SK-N-SH (cell line): ENCODE data around the gene LHPP. TPM values are rescaled to one million over a fixed set of nuclear protein-coding genes. Genes with fewer than 3 reads are reported as not detected.

Experiments
- CTCF ChIA-PET: fragments of 300-600, 350-600 bp; formaldehyde crosslinking; extraction: SDS; loops from one replicate; lab custom pipeline; 2021; lab: Yijun Ruan, JAX
- POLR2A ChIA-PET: fragments of 350-600 bp; sonication (Branson Sonifier 250); formaldehyde crosslinking; extraction: SDS; loops from one replicate; lab custom pipeline; 2020; ENCODE audit warnings: antibody characterized with exemption, inconsistent platforms; lab: Yijun Ruan, JAX
- DNase-seq: peaks from one replicate; pipeline ENCODE4 v3.0.0; 2012
- H2AFZ ChIP-seq: fragments of 200-600 bp; sonication (generic); 2 replicates; pipeline ENCODE4 v1.8.1; 2016; ENCODE audit warnings: antibody characterized with exemption, mild to moderate bottlenecking, low read depth
- H3F3A ChIP-seq: fragments of 200-600 bp; sonication (generic); replicated peaks from 2 replicates; pipeline ENCODE3; 2016; ENCODE audit warnings: antibody characterized with exemption, mild to moderate bottlenecking; ENCODE audit not compliant: insufficient read depth
- H3K27ac ChIP-seq, 2 experiments: fragments of 200-500 bp in 1 of 2; fragments of 200-600 bp in 1 of 2; sonication (Bioruptor generic) in 1 of 2; sonication (generic), shearing (Covaris generic) in 1 of 2; 2 replicates each; pipeline versions ENCODE4 v1.5.1 to v1.6.1; 2014 to 2016; ENCODE audit warnings: low read depth in 2 of 2, inconsistent platforms in 1 of 2, low read length in 1 of 2, mild to moderate bottlenecking in 1 of 2, mixed read lengths in 1 of 2
- H3K27me3 ChIP-seq: fragments of 200-600 bp; sonication (generic), shearing (Covaris generic); 2 replicates; pipeline ENCODE4 v1.6.1; 2016; ENCODE audit warnings: mixed run types; ENCODE audit not compliant: insufficient read depth
- H3K36me3 ChIP-seq, 2 experiments: fragments of 200-500 bp in 1 of 2; fragments of 200-600 bp in 1 of 2; sonication (Bioruptor generic) in 1 of 2; sonication (generic) in 1 of 2; replicated peaks in 1 of 2; 2 replicates each; pipeline versions ENCODE3 to v1.5.1; 2014 to 2016; ENCODE audit warnings: low read length in 1 of 2, mild to moderate bottlenecking in 1 of 2; ENCODE audit not compliant: insufficient read depth in 2 of 2, control insufficient read depth in 1 of 2
- H3K4me1 ChIP-seq, 2 experiments: fragments of 200-500 bp in 1 of 2; fragments of 200-600 bp in 1 of 2; sonication (Bioruptor generic) in 1 of 2; sonication (generic), shearing (Covaris generic) in 1 of 2; 2 replicates each; pipeline versions ENCODE4 v1.5.1 to v1.6.1; 2014 to 2016; ENCODE audit warnings: low read depth in 1 of 2, low read length in 1 of 2, mixed run types in 1 of 2; ENCODE audit not compliant: insufficient read depth in 2 of 2, control insufficient read depth in 1 of 2
- H3K4me2 ChIP-seq: fragments of 200-600 bp; sonication (generic), shearing (Covaris generic); 2 replicates; pipeline ENCODE4 v1.6.1; 2017; ENCODE audit warnings: mixed run types
- H3K4me3 ChIP-seq, 2 experiments: fragments of 200-500 bp in 1 of 2; fragments of 200-600 bp in 1 of 2; sonication (Bioruptor generic) in 1 of 2; sonication (generic), shearing (Covaris generic) in 1 of 2; 2 replicates each; pipeline versions ENCODE4 v1.5.1 to v1.8.1; 2014 to 2016; ENCODE audit warnings: low read depth in 2 of 2, inconsistent platforms in 1 of 2, low read length in 1 of 2, mild to moderate bottlenecking in 1 of 2, mixed read lengths in 1 of 2, moderate library complexity in 1 of 2
- H3K79me2 ChIP-seq: fragments of 200-600 bp; sonication (generic); 2 replicates; pipeline ENCODE4 v1.8.1; 2017; ENCODE audit warnings: mild to moderate bottlenecking; ENCODE audit not compliant: insufficient read depth
- H3K9ac ChIP-seq: fragments of 200-600 bp; sonication (generic); 2 replicates; pipeline ENCODE4 v1.6.1; 2017; ENCODE audit warnings: mixed run types
- H3K9me2 ChIP-seq: fragments of 200-600 bp; sonication (generic); 2 replicates; pipeline ENCODE4 v1.6.1; 2017; ENCODE audit warnings: mixed run types
- H3K9me3 ChIP-seq: fragments of 200-600 bp; sonication (generic); 2 replicates; pipeline ENCODE4 v1.6.1; 2017; ENCODE audit warnings: mixed run types, mild to moderate bottlenecking, moderate library complexity
- H4K20me1 ChIP-seq: fragments of 200-600 bp; sonication (generic); 2 replicates; pipeline ENCODE4 v1.6.1; 2017; ENCODE audit warnings: mild to moderate bottlenecking, mixed run types; ENCODE audit not compliant: insufficient read depth
- CHD2 ChIP-seq: fragments of 150-350 bp; IDR thresholded peaks from 2 replicates; pipeline ENCODE4 v1.6.1; 2018; ENCODE audit warnings: low read length; ENCODE audit not compliant: partially characterized antibody
- EP300 ChIP-seq, 2 experiments: IDR thresholded peaks; 2 replicates each; pipeline versions ENCODE4 v1.4.0 to v1.6.1; 2012; ENCODE audit warnings: borderline replicate concordance in 1 of 2, low read depth in 1 of 2, low read length in 1 of 2
- EZH2phosphoT487 ChIP-seq: fragments of 200-600 bp; sonication (generic); IDR thresholded peaks from 2 replicates; pipeline ENCODE4 v1.6.1; 2017; ENCODE audit warnings: low read depth, mixed run types, mild to moderate bottlenecking, antibody characterized with exemption, moderate library complexity, borderline replicate concordance
- FOSL2 ChIP-seq: IDR thresholded peaks from 2 replicates; pipeline ENCODE4 v1.4.0; 2012; ENCODE audit warnings: low read depth, mild to moderate bottlenecking, moderate library complexity, borderline replicate concordance
- FOXM1 ChIP-seq: IDR thresholded peaks from 2 replicates; pipeline ENCODE4 v1.4.0; 2012; ENCODE audit warnings: low read depth, mild to moderate bottlenecking
- JUND ChIP-seq: IDR thresholded peaks from 2 replicates; pipeline ENCODE4 v1.4.0; 2012
- NFIC ChIP-seq: IDR thresholded peaks from 2 replicates; pipeline ENCODE4 v1.4.0; 2012; ENCODE audit warnings: borderline replicate concordance
- NRF1 ChIP-seq: IDR thresholded peaks from 2 replicates; pipeline ENCODE4 v1.6.1; 2012; ENCODE audit warnings: low read depth, mild to moderate bottlenecking, low read length
- PBX3 ChIP-seq: IDR thresholded peaks from 2 replicates; pipeline ENCODE4; 2012
- RAD21 ChIP-seq: IDR thresholded peaks from 2 replicates; pipeline ENCODE4 v1.6.1; 2012; ENCODE audit warnings: mild to moderate bottlenecking, low read length
- RCOR1 ChIP-seq: fragments of 150-350 bp; IDR thresholded peaks from 2 replicates; pipeline ENCODE4 v1.6.1; 2017; ENCODE audit warnings: antibody characterized with exemption, low read length
- REST ChIP-seq: IDR thresholded peaks from 2 replicates; pipeline ENCODE4 v1.6.1; 2012; ENCODE audit warnings: mild to moderate bottlenecking, low read depth, low read length, moderate library complexity
- RXRA ChIP-seq: IDR thresholded peaks from 2 replicates; pipeline ENCODE4 v1.4.0; 2012; ENCODE audit warnings: low read depth, mild to moderate bottlenecking, borderline replicate concordance
- SIN3A ChIP-seq: IDR thresholded peaks from 2 replicates; pipeline ENCODE4 v1.6.1; 2012; ENCODE audit warnings: low read depth, mild to moderate bottlenecking, low read length, moderate library complexity, borderline replicate concordance
- SMC3 ChIP-seq: IDR thresholded peaks from 2 replicates; pipeline ENCODE4 v1.6.1; 2012; ENCODE audit warnings: low read depth, low read length, improper control_type of control experiment
- TAF1 ChIP-seq: IDR thresholded peaks from 2 replicates; pipeline ENCODE4 v1.6.1; 2012; ENCODE audit warnings: low read depth, mild to moderate bottlenecking, low read length, moderate library complexity, borderline replicate concordance
- USF2 ChIP-seq: fragments of 150-350 bp; IDR thresholded peaks from 2 replicates; pipeline ENCODE4 v1.6.1; 2017; ENCODE audit warnings: antibody characterized with exemption, low read length, low read depth, borderline replicate concordance
- WGBS: methylation state at CpG from one replicate; pipeline ENCODE4 v1.1.6; 2017; ENCODE audit warnings: low lambda C conversion rate; 5-methylcytosine and 5-hydroxymethylcytosine counted together
- polyA plus RNA-seq, 3 experiments: library from polyadenylated mRNA; depleted of rRNA; stranded (reverse); fragments of >200 nt; gene quantifications; 2 replicates each; pipeline ENCODE4 v1.2.3, GENCODE V29; 2012
- TF ChIP-seq, protein P1 (sequence below): IDR thresholded peaks from 2 replicates; pipeline ENCODE4 v1.4.0; 2012; ENCODE audit warnings: low read depth, borderline replicate concordance

Gene LHPP
- polyA plus RNA-seq, 1 of the 3 experiments (the other 2 are of a cell fraction), result 29.8 TPM

- Histone ChIP-seq H3K27me3 (no peaks in the 10 kb centered on the region), H3K9ac (no peak overlapping the region), H3K9me2 (no peaks in the 10 kb centered on the region), H2AFZ (no peak overlapping the region), H3K4me2 (no peak overlapping the region), H3K4me1 (peaks cover 24 to 84% of the 10 kb centered on the region in 2 experiments), H3K79me2 (peaks cover 7% of the 10 kb centered on the region; the same call in 1 of the 2 replicates), H3K27ac (no peak overlapping the region; a peak in 1 of 4 replicates), H3K4me3 (no peak overlapping the region), H4K20me1 (no peaks in the 10 kb centered on the region; the same call in 1 of the 2 replicates), H3K36me3 (no peaks in the 10 kb centered on the region)
- 93% methylated on average over 4 of the region's 10 CpGs for WGBS
- POLR2A ChIA-PET, result no interaction called here
- CTCF ChIA-PET, result interaction anchor here (1.0 to 4.1 kb wide), 5 partner anchors 7 to 104 kb away, joined by 3 to 14 read pairs (median 4); no protein-coding TSS in a partner anchor
- no peak for DNase-seq
- TF ChIP-seq NFIC (no peak), SMC3 (no peak), EZH2phosphoT487 (no peak), PBX3 (no peak), USF2 (no peak), TAF1 (no peak), EP300 (IDR thresholded peaks at IDR 0.05; ENCODE audit: borderline replicate concordance in 1 of 2, low read depth in 1 of 2, low read length in 1 of 2) (no peak), JUND (no peak), FOXM1 (no peak), CHD2 (no peak), NRF1 (no peak)
- TF ChIP-seq, protein P1, sequence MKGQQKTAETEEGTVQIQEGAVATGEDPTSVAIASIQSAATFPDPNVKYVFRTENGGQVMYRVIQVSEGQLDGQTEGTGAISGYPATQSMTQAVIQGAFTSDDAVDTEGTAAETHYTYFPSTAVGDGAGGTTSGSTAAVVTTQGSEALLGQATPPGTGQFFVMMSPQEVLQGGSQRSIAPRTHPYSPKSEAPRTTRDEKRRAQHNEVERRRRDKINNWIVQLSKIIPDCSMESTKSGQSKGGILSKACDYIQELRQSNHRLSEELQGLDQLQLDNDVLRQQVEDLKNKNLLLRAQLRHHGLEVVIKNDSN, result no peak
- TF ChIP-seq, all 33 proteins: peak for 0
- Histone ChIP-seq H3F3A (peaks cover 4% of the 10 kb centered on the region), H3K9me3 (no peaks in the 10 kb centered on the region)
Measured at GRCh38 chr10:124644771-124645415, 183.3 kb downstream of the LHPP start.

- 95% methylated on average over 5 of the region's 13 CpGs for WGBS
- Histone ChIP-seq H3K9me3 (no peaks in the 10 kb centered on the region), H3K36me3 (no peaks in the 10 kb centered on the region), H3K4me3 (no peak overlapping the region), H3K9me2 (no peaks in the 10 kb centered on the region), H3K79me2 (peaks cover 11% of the 10 kb centered on the region; the same call in 1 of the 2 replicates), H3K4me1 (peaks cover 24 to 86% of the 10 kb centered on the region in 2 experiments), H2AFZ (no peak overlapping the region), H3K27ac (no peak overlapping the region; a peak in 1 of 4 replicates), H3K27me3 (no peaks in the 10 kb centered on the region), H3K9ac (no peak overlapping the region), H4K20me1 (no peaks in the 10 kb centered on the region; the same call in 1 of the 2 replicates), H3F3A (peaks cover 4% of the 10 kb centered on the region), H3K4me2 (no peak overlapping the region)
- ChIA-PET CTCF (interaction anchor here (1.1 to 1.9 kb wide), 4 partner anchors 8 to 96 kb away, joined by 3 to 14 read pairs (median 4); no protein-coding TSS in a partner anchor), POLR2A (no interaction called here)
- DNase-seq, result no peak
- TF ChIP-seq, protein P1, result no peak
- no peak for TF ChIP-seq RXRA
- no peak for TF ChIP-seq CHD2
- TF ChIP-seq FOSL2, result no peak
- no peak for TF ChIP-seq REST
- TF ChIP-seq RCOR1, result no peak
- TF ChIP-seq RAD21, result no peak
- no peak for TF ChIP-seq EP300 (IDR thresholded peaks at IDR 0.05; ENCODE audit: borderline replicate concordance in 1 of 2, low read depth in 1 of 2, low read length in 1 of 2)
- TF ChIP-seq SIN3A, result no peak
Measured at GRCh38 chr10:124645467-124646095, 184.0 kb downstream of the LHPP start.
